SKM-1 treated with dmso at 0.1 percent for 144 hours (cell line): ENCODE results near the gene TMEM8B.
A peak's percentile ranks its signal among the peaks of the same experiment; 100 is the strongest.
"Not testable (repeated sequence)": the region's sequence is repeated elsewhere in the genome, so short reads cannot be mapped to it uniquely, and the experiment has no call there.

Experiments used
- DNase-seq: peaks from one replicate; lab custom pipeline; 2025; ENCODE audit not compliant: unreplicated experiment; lab: John Stamatoyannopoulos, UW

TMEM8B gene

DNA sequence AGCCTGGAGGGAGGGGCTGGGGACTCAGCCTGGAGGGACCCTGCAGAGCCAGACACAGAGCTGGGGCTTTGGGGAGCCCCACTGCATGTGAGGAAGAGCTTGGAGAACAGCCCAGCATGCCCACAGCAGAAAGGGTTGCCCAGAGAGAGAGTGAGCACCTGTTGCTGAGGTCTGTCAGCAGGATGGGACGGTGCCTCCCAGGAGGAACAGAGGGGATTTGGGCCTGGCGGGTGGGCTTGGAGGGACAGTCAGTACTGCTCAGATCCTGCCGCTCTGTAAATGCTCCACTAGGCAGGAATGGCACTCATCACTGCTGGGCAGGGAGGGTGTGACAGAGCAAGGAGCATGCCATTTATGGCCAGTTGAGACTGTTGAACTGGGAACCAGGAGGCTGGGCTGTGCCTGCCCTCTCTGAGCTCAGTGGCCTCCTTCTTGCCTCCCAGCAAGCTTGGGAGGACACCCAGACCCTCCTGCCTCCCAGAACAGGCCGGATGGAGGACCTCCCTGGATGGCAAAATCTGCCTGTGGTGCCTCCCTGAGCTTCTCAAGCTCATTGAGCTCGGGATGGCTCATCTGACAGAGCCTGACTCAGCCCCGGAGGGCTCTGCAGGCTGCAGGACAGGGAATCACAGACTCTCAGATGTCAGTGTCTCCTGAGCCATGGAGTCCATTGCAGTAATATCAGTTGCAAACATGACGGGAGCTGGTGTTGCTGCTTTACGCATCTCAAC lies 76.2 kb downstream of the TMEM8B start:
- no peak for DNase-seq

GRCh38 chr9:35905912-35906679 lies 77.1 kb downstream of the TMEM8B start, which contains the start of gene HRCT1:
Gene HRCT1 (plus strand): TSS chr9:35906202. CDS start chr9:35906288, 86 bp downstream.
- no peak for DNase-seq

DNA sequence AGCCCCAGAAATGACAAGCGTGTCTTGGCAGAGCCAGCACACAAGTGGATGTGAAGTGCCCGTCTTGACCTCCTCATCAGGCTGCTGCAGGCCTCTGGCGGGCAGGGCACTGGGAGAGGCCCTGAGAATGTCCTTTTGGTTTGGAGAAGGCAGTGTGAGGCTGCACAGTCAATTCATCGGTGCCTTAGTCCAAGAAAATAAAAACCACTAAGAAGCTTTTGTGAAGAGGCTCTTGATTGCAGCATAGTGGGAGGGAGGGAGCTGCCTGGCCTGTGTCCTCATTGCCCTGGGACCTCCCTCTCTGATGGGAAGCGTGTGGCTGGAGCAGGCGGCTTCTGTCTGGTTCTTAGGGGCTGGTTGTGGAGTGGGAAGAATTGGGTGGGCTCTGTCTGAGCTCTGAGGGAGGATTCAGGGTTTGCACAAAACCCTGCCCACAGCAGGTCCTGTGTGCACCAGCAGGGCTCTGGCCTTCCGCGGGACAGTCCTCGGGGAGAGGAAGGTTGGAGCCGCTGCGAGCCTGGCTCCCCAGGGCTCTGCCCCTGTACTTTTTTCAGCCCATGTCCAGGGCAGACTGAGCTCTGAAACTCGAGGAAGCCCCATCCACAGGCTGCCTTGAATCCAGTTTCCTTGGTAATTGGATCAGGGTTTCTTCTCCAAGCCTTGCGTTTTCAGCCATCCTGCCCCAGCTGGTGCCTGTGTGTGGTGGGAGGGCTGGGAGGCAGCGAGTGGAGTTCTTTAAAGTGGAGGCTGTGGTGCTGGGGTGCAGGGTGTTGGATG lies 78.1 kb downstream of the TMEM8B start:
- DNase-seq, result no peak

DNA sequence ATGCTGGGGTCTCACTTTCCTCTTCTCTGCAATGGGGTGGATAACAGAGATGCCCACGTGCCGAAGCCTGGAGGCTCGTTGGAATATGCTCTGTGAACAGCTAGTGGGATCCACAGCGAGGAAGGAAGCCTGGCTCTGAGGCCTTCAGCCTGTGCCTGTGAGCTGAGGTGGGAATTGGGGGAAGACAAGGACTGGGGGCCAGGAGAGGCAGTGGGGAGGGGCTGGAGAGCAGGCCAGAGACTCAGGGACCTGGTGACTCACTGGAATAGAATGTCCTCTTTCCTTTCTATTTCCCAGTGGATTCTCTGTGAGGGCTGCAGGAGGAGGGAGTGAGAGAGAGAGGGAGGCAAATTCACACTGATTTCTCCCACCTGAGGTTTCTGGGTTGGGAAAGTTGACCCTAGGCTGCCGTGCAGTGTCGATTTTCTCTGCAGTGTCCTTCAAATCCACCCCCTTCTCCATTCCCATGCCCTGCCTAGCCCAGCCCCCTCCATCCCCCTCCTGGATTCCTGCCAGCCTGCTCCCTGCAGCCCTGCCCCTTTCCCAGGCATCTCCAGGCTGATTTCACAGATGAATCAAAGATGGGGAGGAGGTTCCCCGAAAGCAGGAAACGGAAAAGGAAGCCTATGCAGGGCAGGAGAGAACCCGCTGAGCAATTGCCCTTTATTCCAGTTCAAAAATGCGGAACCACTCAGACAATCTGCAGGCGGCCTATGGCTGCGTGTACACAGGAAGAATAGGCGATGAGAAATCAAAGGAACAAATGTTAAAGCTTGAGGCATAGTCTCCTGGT lies 78.9 kb downstream of the TMEM8B start:
- no peak for DNase-seq

DNA sequence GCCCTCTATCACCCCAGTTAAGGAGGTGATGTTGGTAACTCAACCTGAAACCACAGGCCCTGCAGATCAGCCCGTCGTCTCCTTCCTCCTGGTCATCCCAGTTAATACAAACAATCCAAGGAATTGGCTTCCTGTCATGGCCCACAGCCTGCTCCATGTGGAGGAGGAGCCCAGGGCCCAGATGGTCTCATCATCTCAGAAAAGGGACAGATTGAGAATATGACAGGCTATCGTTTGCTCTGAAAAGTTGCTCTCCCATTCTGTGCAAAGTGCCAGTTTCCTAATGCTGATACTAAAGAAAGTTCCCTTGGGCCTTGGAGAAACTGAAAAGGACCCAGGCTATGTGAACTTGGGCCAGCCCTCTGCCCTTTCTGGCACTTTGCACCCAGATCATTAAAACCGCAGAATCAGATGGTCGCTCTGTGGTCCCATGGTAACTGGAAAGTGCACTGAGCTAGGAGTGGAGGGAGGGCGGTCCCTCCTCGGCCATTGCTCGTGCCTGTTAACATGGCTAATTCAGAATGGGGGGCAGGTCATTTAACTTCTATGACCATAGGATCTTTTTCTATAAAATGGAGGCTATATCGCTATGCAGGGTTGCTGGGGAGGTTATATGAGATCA lies 79.6 kb downstream of the TMEM8B start:
- DNase-seq, result no peak

GRCh38 chr9:35909274-35909673 lies 80.2 kb downstream of the TMEM8B start, which contains the start of gene SPAAR:
Gene SPAAR (plus strand): TSS chr9:35909490. CDS start chr9:35910464, 974 bp downstream.
- DNase-seq, result no peak

DNA sequence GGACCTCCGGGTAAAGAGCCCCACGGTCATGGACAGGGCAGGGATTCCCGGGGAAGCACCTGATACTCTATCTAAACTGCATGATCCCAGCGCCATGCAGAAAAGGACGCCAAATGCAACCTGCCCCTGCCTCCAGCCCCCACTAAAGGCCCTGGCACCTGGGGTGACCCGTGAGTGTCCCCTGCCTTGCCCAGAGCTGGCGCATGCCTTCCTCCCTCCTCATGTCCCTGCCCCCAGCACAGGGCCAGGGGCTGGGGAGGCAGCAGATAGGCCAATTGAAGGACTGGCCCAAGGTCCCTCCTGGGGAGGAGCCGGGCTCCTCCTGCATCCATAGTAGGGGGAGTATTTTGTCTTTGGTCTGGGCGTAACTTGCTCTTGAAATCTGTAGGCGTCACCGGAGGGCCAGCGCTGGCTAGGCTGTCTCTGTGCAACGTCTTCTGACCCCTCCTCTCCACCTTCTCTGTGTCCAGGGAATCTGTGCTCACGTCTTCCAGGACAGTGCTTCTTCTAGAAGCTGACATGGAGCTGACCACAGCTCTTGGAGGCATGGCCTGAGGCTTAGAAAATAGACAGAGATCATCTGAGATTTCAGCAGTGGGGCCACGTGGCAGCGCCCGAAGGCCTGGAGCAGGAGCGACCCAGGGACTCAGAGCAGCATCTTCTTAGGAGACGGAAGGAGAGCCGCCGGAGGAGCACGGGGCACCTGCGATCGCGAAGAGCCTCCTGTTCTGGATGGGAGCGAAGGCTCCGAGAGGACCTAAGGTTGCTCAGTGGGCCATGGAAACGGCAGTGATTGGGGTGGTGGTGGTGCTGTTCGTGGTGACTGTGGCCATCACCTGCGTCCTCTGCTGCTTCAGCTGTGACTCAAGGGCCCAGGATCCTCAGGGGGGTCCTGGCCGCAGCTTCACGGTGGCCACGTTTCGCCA lies 80.9 kb downstream of the TMEM8B start:
- no peak for DNase-seq

GRCh38 chr9:35910613-35911359 lies 81.8 kb downstream of the TMEM8B start:
- DNase-seq, result peak; percentile 45

DNA sequence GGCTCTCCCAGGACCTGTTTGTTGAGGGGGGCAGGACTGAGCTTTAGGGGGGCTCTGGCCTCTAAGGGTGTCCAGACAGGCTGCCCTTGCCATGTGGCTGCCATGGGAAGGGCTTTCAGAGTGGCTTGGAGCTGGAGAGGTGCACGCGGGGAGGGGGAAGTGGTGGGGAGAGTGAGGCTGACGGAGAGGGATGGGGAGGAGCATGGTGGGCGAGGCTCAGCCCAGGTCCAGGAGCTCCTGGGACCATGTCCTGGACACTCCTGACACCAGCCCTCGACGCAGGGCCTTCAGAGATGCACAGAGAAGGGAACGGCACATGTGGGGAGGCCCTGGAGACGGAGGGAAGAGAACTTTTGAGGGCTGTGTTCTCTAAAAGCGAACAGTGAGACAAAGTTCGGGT lies 82.7 kb downstream of the TMEM8B start:
- DNase-seq, result no peak

DNA sequence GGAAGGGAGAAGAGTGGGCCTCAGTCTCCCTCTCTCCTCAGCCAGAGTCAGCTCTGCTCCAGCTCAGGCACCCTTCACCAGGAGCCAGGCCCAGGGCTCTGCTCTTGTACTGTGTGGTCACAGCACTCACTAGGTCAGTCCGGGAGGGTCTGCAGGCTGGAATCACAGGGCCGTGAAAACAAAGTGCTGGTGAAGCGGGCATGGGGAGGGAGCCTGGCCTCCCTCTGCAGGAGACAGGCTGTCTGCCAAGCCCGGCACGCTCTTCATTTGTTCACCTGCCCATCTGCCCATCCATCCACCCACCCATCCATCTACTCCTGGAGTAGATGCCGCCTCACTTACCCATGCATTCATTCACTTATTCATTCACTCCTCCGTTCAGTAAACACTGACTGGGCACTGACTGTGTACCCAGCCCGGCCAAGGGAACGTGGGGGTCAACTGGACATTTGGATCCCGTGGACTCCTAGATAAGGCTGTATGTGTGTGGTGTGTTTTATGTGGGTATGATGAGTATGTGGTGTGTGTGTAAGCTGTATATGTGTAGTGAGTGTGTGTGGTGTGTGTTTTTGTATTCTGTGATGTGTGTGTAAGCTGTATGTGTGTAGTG lies 83.9 kb downstream of the TMEM8B start:
- no peak for DNase-seq

- not testable (repeated sequence) for DNase-seq
Observed at GRCh38 chr9:35913429-35913828, 84.4 kb downstream of the TMEM8B start.

- no peak for DNase-seq
Observed at GRCh38 chr9:35914301-35914807, 85.3 kb downstream of the TMEM8B start.
